Osteoblast (primary cell): Measurements from ENCODE around the gene WNK1. TPM values are rescaled to one million over a fixed set of nuclear protein-coding genes. Genes with fewer than 3 reads are reported as not detected.

ENCODE experiments used
- DNase-seq: peaks from one replicate; pipeline ENCODE4 v3.0.0; 2011; ENCODE audit warnings: low spot score, mixed read lengths; ENCODE audit not compliant: insufficient read length; ENCODE audit errors: missing footprints
- H2AFZ ChIP-seq: 2 replicates; pipeline ENCODE4 v1.6.0; 2011; ENCODE audit warnings: mild to moderate bottlenecking, low read length
- H3K27ac ChIP-seq: 2 replicates; pipeline ENCODE4 v1.5.1; 2011; ENCODE audit warnings: mild to moderate bottlenecking, low read depth, low read length, moderate library complexity
- H3K27me3 ChIP-seq: 2 replicates; pipeline ENCODE4 v1.6.0; 2012; ENCODE audit warnings: mild to moderate bottlenecking, control low read depth, inconsistent platforms, low read length, moderate library complexity; ENCODE audit not compliant: insufficient read depth
- H3K36me3 ChIP-seq: 2 replicates; pipeline ENCODE4 v1.5.1; 2011; ENCODE audit warnings: mild to moderate bottlenecking, low read length, control low read depth, moderate library complexity; ENCODE audit not compliant: insufficient read depth
- H3K4me1 ChIP-seq: 2 replicates; pipeline ENCODE4 v1.5.1; 2011; ENCODE audit warnings: mild to moderate bottlenecking, low read length, control low read depth, moderate library complexity; ENCODE audit not compliant: insufficient read depth
- H3K4me2 ChIP-seq: 2 replicates; pipeline ENCODE4 v1.6.0; 2011; ENCODE audit warnings: mild to moderate bottlenecking, low read length; ENCODE audit not compliant: insufficient read depth
- H3K4me3 ChIP-seq: fragments of 200-600 bp; sonication (generic); 3 replicates; pipeline ENCODE4 v1.5.1; 2012; ENCODE audit warnings: mild to moderate bottlenecking, low read length, inconsistent platforms; ENCODE audit not compliant: insufficient read depth
- H3K79me2 ChIP-seq: 2 replicates; pipeline ENCODE4 v1.6.0; 2012; ENCODE audit warnings: mild to moderate bottlenecking, low read length, control low read depth, inconsistent platforms; ENCODE audit not compliant: insufficient read depth
- H3K9me3 ChIP-seq: 2 replicates; pipeline ENCODE4 v1.5.1; 2011; ENCODE audit warnings: low read depth, low read length, control low read depth
- H4K20me1 ChIP-seq: 2 replicates; pipeline ENCODE4 v1.6.0; 2012; ENCODE audit warnings: mild to moderate bottlenecking, low read length, control low read depth; ENCODE audit not compliant: insufficient read depth
- CTCF ChIP-seq: IDR thresholded peaks from 2 replicates; pipeline ENCODE4 v1.5.1; 2011; ENCODE audit warnings: mild to moderate bottlenecking, low read depth, low read length, moderate library complexity; ENCODE audit errors: extremely low read depth
- total RNA-seq: library from RNA; depleted of rRNA; stranded (reverse); fragments of >200 nt; gene quantifications from 2 replicates; pipeline ENCODE4 v1.2.3, GENCODE V29; 2012

Gene WNK1
- total RNA-seq, 1 donor, result 110 TPM

- Histone ChIP-seq H3K27me3 (no peaks in the 10 kb centered on the region), H3K9me3 (no peaks in the 10 kb centered on the region), H3K27ac (peak overlapping the region; percentile 78), H3K4me2 (no peak overlapping the region), H3K36me3 (peaks cover 69% of the 10 kb centered on the region), H3K79me2 (peaks cover 2% of the 10 kb centered on the region), H2AFZ (no peak overlapping the region), H3K4me3 (no peak overlapping the region), H4K20me1 (peaks cover 2% of the 10 kb centered on the region), H3K4me1 (peaks cover 13% of the 10 kb centered on the region)
- TF ChIP-seq CTCF, result no peak
- DNase-seq, result no peak
Measured at GRCh38 chr12:915090-915489, 162.7 kb downstream of the WNK1 start.

DNA sequence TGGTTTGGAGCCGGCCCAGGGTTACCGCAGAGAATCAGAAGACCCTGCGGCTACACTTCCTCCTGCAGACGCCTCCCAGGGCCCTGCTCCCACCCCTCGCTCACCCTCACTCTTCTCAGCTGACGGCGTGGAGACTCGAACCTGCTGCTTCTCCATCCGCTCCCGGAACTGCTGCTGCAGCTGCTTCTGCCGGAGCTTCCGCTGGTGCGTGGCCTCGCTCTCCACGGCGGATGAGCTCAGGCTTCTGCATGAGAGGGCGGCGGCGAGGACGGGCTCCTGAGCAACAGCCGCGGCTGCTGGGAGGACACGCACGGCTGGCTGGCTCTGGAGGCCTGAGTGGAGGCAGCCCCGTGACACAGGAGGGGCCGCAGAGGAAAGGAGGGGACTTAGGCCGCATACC, 163.9 kb downstream of the WNK1 start:
- Histone ChIP-seq H2AFZ (no peak overlapping the region), H4K20me1 (peaks cover 2% of the 10 kb centered on the region), H3K27me3 (no peaks in the 10 kb centered on the region), H3K9me3 (no peaks in the 10 kb centered on the region), H3K79me2 (peaks cover 2% of the 10 kb centered on the region), H3K4me1 (peaks cover 13% of the 10 kb centered on the region), H3K4me3 (no peak overlapping the region), H3K27ac (no peak overlapping the region), H3K4me2 (no peak overlapping the region), H3K36me3 (peaks cover 59% of the 10 kb centered on the region)
- TF ChIP-seq CTCF, result no peak
- DNase-seq, result no peak

- H3K27me3 ChIP-seq, result no peaks in the 10 kb centered on the region
- no peaks in the 10 kb centered on the region for H3K9me3 ChIP-seq
- TF ChIP-seq CTCF, result no peak
- no peak overlapping the region for H3K4me2 ChIP-seq
- peaks cover 2% of the 10 kb centered on the region for H4K20me1 ChIP-seq
- H3K79me2 ChIP-seq, result peaks cover 2% of the 10 kb centered on the region
- H3K27ac ChIP-seq, result no peak overlapping the region
- H3K36me3 ChIP-seq, result peaks cover 58% of the 10 kb centered on the region
- no peak overlapping the region for H2AFZ ChIP-seq
- DNase-seq, result no peak
- H3K4me3 ChIP-seq, result no peak overlapping the region
- H3K4me1 ChIP-seq, result peaks cover 13% of the 10 kb centered on the region
Measured at GRCh38 chr12:916712-917445, 164.5 kb downstream of the WNK1 start.

DNA sequence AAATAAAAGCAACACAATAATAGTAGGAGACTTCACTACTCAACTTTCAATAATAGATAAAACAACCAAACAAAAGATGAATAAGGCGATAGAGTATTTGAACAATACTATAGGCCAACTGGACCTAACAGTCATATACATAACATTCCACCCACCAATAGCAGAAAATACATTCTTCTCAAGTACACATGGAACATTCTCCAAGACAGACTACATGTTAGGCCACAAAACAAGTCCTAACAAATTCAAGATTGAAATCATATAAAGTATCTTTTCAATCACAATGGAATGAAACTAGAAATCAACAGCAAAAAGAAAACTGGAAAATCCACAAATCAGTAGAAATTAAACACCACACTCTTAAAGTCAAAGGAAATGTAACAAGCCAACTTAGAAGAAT, 168.3 kb downstream of the WNK1 start:
- Histone ChIP-seq H3K36me3 (peaks cover 41% of the 10 kb centered on the region), H3K9me3 (no peaks in the 10 kb centered on the region), H3K79me2 (peaks cover 2% of the 10 kb centered on the region), H3K4me2 (no peak overlapping the region), H3K27ac (no peak overlapping the region), H3K27me3 (no peaks in the 10 kb centered on the region), H3K4me1 (no peaks in the 10 kb centered on the region), H3K4me3 (no peak overlapping the region), H4K20me1 (no peaks in the 10 kb centered on the region), H2AFZ (no peak overlapping the region)
- DNase-seq, result no peak
- no peak for TF ChIP-seq CTCF
